Measurements from ENCODE around the gene TVP23B. TPM values are rescaled to one million over a fixed set of nuclear protein-coding genes. Genes with fewer than 3 reads are reported as not detected.
"Not testable (repeated sequence)": the region's sequence is repeated elsewhere in the genome, so short reads cannot be mapped to it uniquely, and the experiment has no call there.

TVP23B gene
- total RNA-seq (37.1 and 42.5 TPM in 2 replicates), polyA plus RNA-seq (6.6 and 13.2 TPM in 2 replicates), polyA minus RNA-seq (13.5 and 13.9 TPM in 2 replicates)
- total RNA-seq (2013): 49.1 TPM

- Mint-ChIP-seq H3K27ac (peak within 1 kb of the TSS; percentile 98), H3K4me1 (peaks cover 23% of the 10 kb centered on the region), H3K4me3 (peak within 1 kb of the TSS; percentile 97)
- H4K20me1 ChIP-seq (ENCODE audit: control insufficient read depth, insufficient read depth, low read length, poor library complexity, severe bottlenecking); H3K9me3 ChIP-seq (ENCODE audit: control extremely low read depth in 1 of 3, control insufficient read depth in 2 of 3, insufficient read depth in 1 of 3, low read length in 2 of 3); POLR2A ChIA-PET; H3K36me3 ChIP-seq (replicated peaks in 1 of 2; ENCODE audit: control extremely low read depth in 1 of 2, control insufficient read depth in 1 of 2, extremely low read depth in 1 of 2, insufficient read depth in 2 of 2, low read length in 1 of 2); H3K79me2 ChIP-seq (ENCODE audit: control insufficient read depth, insufficient read depth, low read length); H3K4me1 ChIP-seq (ENCODE audit: control insufficient read depth in 2 of 2, insufficient read depth in 2 of 2, low read length in 2 of 2); CTCF ChIA-PET; H3K27me3 Mint-ChIP-seq; H3K9me3 Mint-ChIP-seq (ENCODE audit: insufficient read depth); H3K4me2 ChIP-seq (replicated peaks; ENCODE audit: low read depth, low read length, poor library complexity, severe bottlenecking); intact Hi-C loops (cut with micrococcal nuclease); H3K27me3 ChIP-seq (replicated peaks in 1 of 4; ENCODE audit: control extremely low read depth in 1 of 4, control insufficient read depth in 3 of 4, insufficient read depth in 4 of 4, low read length in 3 of 4): not testable (repeated sequence)
- Histone ChIP-seq H3K4me3 (ENCODE audit: control extremely low read depth in 1 of 5, extremely low read depth in 1 of 5, insufficient read depth in 1 of 5, low read depth in 2 of 5, low read length in 4 of 5) (peak within 1 kb of the TSS in 4 of 5 experiments; percentile 56 to 68 (median 60)), H3K27ac (ENCODE audit: low read length in 2 of 2) (peak within 1 kb of the TSS; percentile 82 to 86), H3K9ac (ENCODE audit: low read length) (peak within 1 kb of the TSS; percentile 67), H2AFZ (ENCODE audit: insufficient read depth, low read depth, low read length, poor library complexity, severe bottlenecking) (peak within 1 kb of the TSS; percentile 64)
- under 1% methylated on average over 23 of the region's 56 CpGs for WGBS (ENCODE audit: insufficient coverage)
- ATAC-seq (ENCODE audit: low read depth) (peak; percentile 95), DNase-seq (peak; percentile 96)
Observed at GRCh38 chr17:18780991-18781718, at the start of gene TVP23B. TVP23B (plus strand) TSS chr17:18781183; CDS start chr17:18781294, 111 bp downstream.

- H3K79me2 ChIP-seq (ENCODE audit: control insufficient read depth, insufficient read depth, low read length); H3K4me1 ChIP-seq (ENCODE audit: control insufficient read depth in 2 of 2, insufficient read depth in 2 of 2, low read length in 2 of 2); H3K27me3 Mint-ChIP-seq; H3K4me2 ChIP-seq (replicated peaks; ENCODE audit: low read depth, low read length, poor library complexity, severe bottlenecking); H2AFZ ChIP-seq (ENCODE audit: insufficient read depth, low read depth, low read length, poor library complexity, severe bottlenecking); H3K9me3 ChIP-seq (ENCODE audit: control extremely low read depth in 1 of 3, control insufficient read depth in 2 of 3, insufficient read depth in 1 of 3, low read length in 2 of 3); H3K4me1 Mint-ChIP-seq; H3K9ac ChIP-seq (ENCODE audit: low read length); H3K4me3 ChIP-seq (ENCODE audit: control extremely low read depth in 1 of 5, extremely low read depth in 1 of 5, insufficient read depth in 1 of 5, low read depth in 2 of 5, low read length in 4 of 5); intact Hi-C loops (cut with micrococcal nuclease); H4K20me1 ChIP-seq (ENCODE audit: control insufficient read depth, insufficient read depth, low read length, poor library complexity, severe bottlenecking); H3K4me3 Mint-ChIP-seq; CTCF ChIA-PET; ATAC-seq (ENCODE audit: low read depth); DNase-seq; H3K27ac Mint-ChIP-seq; H3K36me3 ChIP-seq (replicated peaks in 1 of 2; ENCODE audit: control extremely low read depth in 1 of 2, control insufficient read depth in 1 of 2, extremely low read depth in 1 of 2, insufficient read depth in 2 of 2, low read length in 1 of 2); H3K9me3 Mint-ChIP-seq (ENCODE audit: insufficient read depth); H3K27me3 ChIP-seq (replicated peaks in 1 of 4; ENCODE audit: control extremely low read depth in 1 of 4, control insufficient read depth in 3 of 4, insufficient read depth in 4 of 4, low read length in 3 of 4); H3K27ac ChIP-seq (ENCODE audit: low read length in 2 of 2): not testable (repeated sequence)
- POLR2A ChIA-PET: interaction anchor here (0.6 kb wide), 1 partner anchor 1417 kb away, joined by 3 read pairs; no protein-coding TSS in a partner anchor
- WGBS (ENCODE audit: insufficient coverage): no CpG with 5 or more reads among the region's 1 CpG
Observed at GRCh38 chr17:18732438-18732837, 48.5 kb upstream of the TVP23B start.

- H3K4me1 ChIP-seq (ENCODE audit: control insufficient read depth in 2 of 2, insufficient read depth in 2 of 2, low read length in 2 of 2); H3K4me3 ChIP-seq (ENCODE audit: control extremely low read depth in 1 of 5, extremely low read depth in 1 of 5, insufficient read depth in 1 of 5, low read depth in 2 of 5, low read length in 4 of 5); CTCF ChIA-PET; H3K4me1 Mint-ChIP-seq; H3K9ac ChIP-seq (ENCODE audit: low read length); H3K9me3 Mint-ChIP-seq (ENCODE audit: insufficient read depth); H4K20me1 ChIP-seq (ENCODE audit: control insufficient read depth, insufficient read depth, low read length, poor library complexity, severe bottlenecking); H2AFZ ChIP-seq (ENCODE audit: insufficient read depth, low read depth, low read length, poor library complexity, severe bottlenecking); H3K27me3 ChIP-seq (replicated peaks in 1 of 4; ENCODE audit: control extremely low read depth in 1 of 4, control insufficient read depth in 3 of 4, insufficient read depth in 4 of 4, low read length in 3 of 4); H3K27me3 Mint-ChIP-seq; DNase-seq; H3K9me3 ChIP-seq (ENCODE audit: control extremely low read depth in 1 of 3, control insufficient read depth in 2 of 3, insufficient read depth in 1 of 3, low read length in 2 of 3); intact Hi-C loops (cut with micrococcal nuclease); H3K4me3 Mint-ChIP-seq; H3K36me3 ChIP-seq (replicated peaks in 1 of 2; ENCODE audit: control extremely low read depth in 1 of 2, control insufficient read depth in 1 of 2, extremely low read depth in 1 of 2, insufficient read depth in 2 of 2, low read length in 1 of 2); H3K4me2 ChIP-seq (replicated peaks; ENCODE audit: low read depth, low read length, poor library complexity, severe bottlenecking); ATAC-seq (ENCODE audit: low read depth); H3K27ac ChIP-seq (ENCODE audit: low read length in 2 of 2); H3K79me2 ChIP-seq (ENCODE audit: control insufficient read depth, insufficient read depth, low read length); H3K27ac Mint-ChIP-seq: not testable (repeated sequence)
- WGBS (ENCODE audit: insufficient coverage): 93% methylated on average over 2 of the region's 4 CpGs
- POLR2A ChIA-PET: interaction anchor here (0.6 kb wide), 1 partner anchor 1418 kb away, joined by 3 read pairs; no protein-coding TSS in a partner anchor
Observed at GRCh38 chr17:18733350-18733749, 47.6 kb upstream of the TVP23B start.
